BE2C (cell line): ENCODE data around the gene GGA3.

ENCODE experiments used
- DNase-seq: peaks from one replicate; pipeline ENCODE4 v3.0.0-alpha.2; 2020
- H3K27me3 ChIP-seq: fragments of 250-450 bp; sonication (Bioruptor Pico); 2 replicates; pipeline ENCODE4 v1.5.1; 2020; ENCODE audit warnings: mild to moderate bottlenecking
- H3K36me3 ChIP-seq: fragments of 250-450 bp; sonication (Bioruptor Pico); 2 replicates; pipeline ENCODE4 v1.5.1; 2020; ENCODE audit warnings: mild to moderate bottlenecking
- H3K4me1 ChIP-seq: fragments of 250-450 bp; sonication (Bioruptor Pico); 2 replicates; pipeline ENCODE4 v1.5.1; 2020
- H3K4me3 ChIP-seq: 2 replicates; pipeline ENCODE4 v1.5.1; 2011; ENCODE audit warnings: low read depth, low read length
- H3K9me3 ChIP-seq: fragments of 250-450 bp; sonication (Bioruptor Pico); 2 replicates; pipeline ENCODE4 v1.5.1; 2020
- TF ChIP-seq, protein P1 (sequence below): IDR thresholded peaks from 2 replicates; pipeline ENCODE4 v1.5.1; 2012; ENCODE audit warnings: mild to moderate bottlenecking, low read depth, low read length

The GGA3 gene

GRCh38 chr17:75228847-75229246 lies 32.6 kb downstream of the GGA3 start:
- H3K4me3 ChIP-seq = no peak overlapping the region
- H3K9me3 ChIP-seq = no peaks in the 10 kb centered on the region
- no peak for DNase-seq
- peaks cover 85% of the 10 kb centered on the region for H3K36me3 ChIP-seq
- no peaks in the 10 kb centered on the region for H3K4me1 ChIP-seq
- no peaks in the 10 kb centered on the region for H3K27me3 ChIP-seq
- TF ChIP-seq, protein P1, sequence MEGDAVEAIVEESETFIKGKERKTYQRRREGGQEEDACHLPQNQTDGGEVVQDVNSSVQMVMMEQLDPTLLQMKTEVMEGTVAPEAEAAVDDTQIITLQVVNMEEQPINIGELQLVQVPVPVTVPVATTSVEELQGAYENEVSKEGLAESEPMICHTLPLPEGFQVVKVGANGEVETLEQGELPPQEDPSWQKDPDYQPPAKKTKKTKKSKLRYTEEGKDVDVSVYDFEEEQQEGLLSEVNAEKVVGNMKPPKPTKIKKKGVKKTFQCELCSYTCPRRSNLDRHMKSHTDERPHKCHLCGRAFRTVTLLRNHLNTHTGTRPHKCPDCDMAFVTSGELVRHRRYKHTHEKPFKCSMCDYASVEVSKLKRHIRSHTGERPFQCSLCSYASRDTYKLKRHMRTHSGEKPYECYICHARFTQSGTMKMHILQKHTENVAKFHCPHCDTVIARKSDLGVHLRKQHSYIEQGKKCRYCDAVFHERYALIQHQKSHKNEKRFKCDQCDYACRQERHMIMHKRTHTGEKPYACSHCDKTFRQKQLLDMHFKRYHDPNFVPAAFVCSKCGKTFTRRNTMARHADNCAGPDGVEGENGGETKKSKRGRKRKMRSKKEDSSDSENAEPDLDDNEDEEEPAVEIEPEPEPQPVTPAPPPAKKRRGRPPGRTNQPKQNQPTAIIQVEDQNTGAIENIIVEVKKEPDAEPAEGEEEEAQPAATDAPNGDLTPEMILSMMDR = no peak

DNA sequence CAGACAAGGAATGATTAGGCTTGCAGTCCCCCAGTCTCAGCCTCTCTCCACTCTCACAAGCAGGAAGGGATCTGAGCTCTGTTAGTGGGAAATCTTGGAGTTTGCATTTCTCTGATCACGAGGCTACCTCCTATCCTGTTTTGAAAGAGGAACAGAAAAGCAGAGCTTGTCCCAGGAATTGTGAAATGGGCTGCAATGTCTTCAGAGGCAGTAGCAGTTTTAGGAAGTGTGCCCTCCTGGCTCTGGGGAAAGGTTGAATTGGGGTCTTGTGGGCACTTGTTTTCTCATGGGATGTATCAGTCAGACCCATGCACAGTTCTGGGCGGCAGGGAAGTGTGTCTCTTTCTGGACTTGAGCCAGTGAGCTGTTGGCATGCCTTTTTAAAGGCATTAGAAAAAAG lies 33.1 kb downstream of the GGA3 start:
- H3K9me3 ChIP-seq = no peaks in the 10 kb centered on the region
- H3K36me3 ChIP-seq = peaks cover 87% of the 10 kb centered on the region
- H3K4me1 ChIP-seq = no peaks in the 10 kb centered on the region
- H3K27me3 ChIP-seq = no peaks in the 10 kb centered on the region
- H3K4me3 ChIP-seq = no peak overlapping the region
- TF ChIP-seq, protein P1 = no peak
- DNase-seq = no peak

- Histone ChIP-seq H3K9me3 (no peaks in the 10 kb centered on the region), H3K27me3 (no peaks in the 10 kb centered on the region), H3K36me3 (peaks cover 86% of the 10 kb centered on the region), H3K4me3 (no peak overlapping the region), H3K4me1 (no peaks in the 10 kb centered on the region)
- TF ChIP-seq, protein P1 = no peak
- no peak for DNase-seq
Measured at GRCh38 chr17:75227729-75228128, 33.7 kb downstream of the GGA3 start.

- H3K36me3 ChIP-seq = peaks cover 78% of the 10 kb centered on the region
- TF ChIP-seq, protein P1 = no peak
Measured at GRCh38 chr17:75225016-75225415, 36.4 kb downstream of the GGA3 start.

DNA sequence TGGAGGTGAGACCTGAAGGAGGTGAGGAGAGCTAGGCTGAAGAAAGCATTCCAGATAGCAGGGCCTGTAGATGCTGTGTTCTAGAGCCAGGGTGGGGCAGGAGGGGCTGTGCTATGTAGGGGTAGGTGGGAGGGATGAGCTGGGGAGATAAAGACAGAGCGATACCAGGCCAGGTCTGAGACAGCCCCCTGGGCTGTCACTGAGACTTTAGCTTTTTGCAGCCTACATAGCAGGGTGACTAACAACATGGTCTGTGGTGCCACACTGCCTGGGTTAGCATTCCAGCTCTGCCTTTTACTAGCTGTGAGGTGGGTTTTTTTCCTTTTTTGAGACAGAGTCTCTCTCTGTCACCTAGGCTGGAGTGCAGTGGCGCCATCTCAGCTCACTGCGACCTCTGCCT lies 41.6 kb downstream of the GGA3 start:
- TF ChIP-seq, protein P1 = no peak
- no peak for DNase-seq
- Histone ChIP-seq H3K36me3 (peaks cover 74% of the 10 kb centered on the region), H3K4me3 (no peak overlapping the region), H3K27me3 (no peaks in the 10 kb centered on the region), H3K9me3 (no peaks in the 10 kb centered on the region), H3K4me1 (no peaks in the 10 kb centered on the region)

More at GRCh38 chr17:75225016-75225415, 36.4 kb downstream of the GGA3 start:
- H3K4me3 ChIP-seq = no peak overlapping the region
- H3K9me3 ChIP-seq = no peaks in the 10 kb centered on the region
- H3K27me3 ChIP-seq = no peaks in the 10 kb centered on the region
- H3K4me1 ChIP-seq = no peaks in the 10 kb centered on the region
- DNase-seq = no peak

DNA sequence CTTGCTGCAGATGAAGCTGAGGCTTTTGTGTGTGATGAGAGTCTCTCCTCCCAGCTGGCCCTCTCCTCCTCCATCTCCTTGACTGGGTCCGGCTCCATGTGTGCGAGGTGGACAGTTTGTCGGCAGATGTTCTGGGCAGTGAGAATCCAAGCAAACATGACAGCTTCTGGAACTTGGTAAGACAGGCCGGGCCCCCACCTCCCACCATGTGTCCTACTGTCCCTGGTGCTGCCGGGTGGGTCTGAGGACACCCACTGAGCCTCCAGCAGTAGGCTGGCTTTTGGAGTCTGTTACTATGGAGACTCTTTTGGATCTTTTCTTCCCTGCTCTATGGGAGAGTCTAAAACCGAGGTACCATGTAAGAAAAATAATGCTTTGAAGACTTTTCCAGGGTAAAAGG lies 43.3 kb downstream of the GGA3 start:
- Histone ChIP-seq H3K36me3 (peaks cover 75% of the 10 kb centered on the region), H3K27me3 (no peaks in the 10 kb centered on the region), H3K4me3 (no peak overlapping the region), H3K4me1 (no peaks in the 10 kb centered on the region; the same call in 1 of the 2 replicates), H3K9me3 (no peaks in the 10 kb centered on the region)
- DNase-seq = no peak
- TF ChIP-seq, protein P1 = no peak
